ENCODE results near the gene SYNDIG1.

DNA sequence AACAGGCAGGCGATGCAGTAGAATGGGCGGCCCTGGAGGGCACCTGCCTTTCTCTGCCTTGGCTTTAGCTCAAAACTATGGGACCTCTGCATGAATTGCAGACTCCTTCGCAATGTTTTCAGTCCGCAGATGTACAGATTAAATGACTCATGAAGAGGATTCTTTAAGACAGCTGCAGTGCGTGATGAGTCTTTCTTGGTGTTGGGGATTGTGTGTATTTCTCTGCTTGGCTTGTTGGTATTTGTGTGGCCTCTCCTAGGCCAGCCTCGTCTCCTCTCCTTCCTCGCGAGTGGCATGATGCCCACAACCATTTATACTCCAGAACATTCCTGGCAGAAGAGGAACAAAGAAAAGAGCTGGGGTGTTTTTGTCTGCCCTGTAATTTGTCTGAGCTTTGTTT, 110.6 kb downstream of the SYNDIG1 start:
- TF ChIP-seq, protein P1, sequence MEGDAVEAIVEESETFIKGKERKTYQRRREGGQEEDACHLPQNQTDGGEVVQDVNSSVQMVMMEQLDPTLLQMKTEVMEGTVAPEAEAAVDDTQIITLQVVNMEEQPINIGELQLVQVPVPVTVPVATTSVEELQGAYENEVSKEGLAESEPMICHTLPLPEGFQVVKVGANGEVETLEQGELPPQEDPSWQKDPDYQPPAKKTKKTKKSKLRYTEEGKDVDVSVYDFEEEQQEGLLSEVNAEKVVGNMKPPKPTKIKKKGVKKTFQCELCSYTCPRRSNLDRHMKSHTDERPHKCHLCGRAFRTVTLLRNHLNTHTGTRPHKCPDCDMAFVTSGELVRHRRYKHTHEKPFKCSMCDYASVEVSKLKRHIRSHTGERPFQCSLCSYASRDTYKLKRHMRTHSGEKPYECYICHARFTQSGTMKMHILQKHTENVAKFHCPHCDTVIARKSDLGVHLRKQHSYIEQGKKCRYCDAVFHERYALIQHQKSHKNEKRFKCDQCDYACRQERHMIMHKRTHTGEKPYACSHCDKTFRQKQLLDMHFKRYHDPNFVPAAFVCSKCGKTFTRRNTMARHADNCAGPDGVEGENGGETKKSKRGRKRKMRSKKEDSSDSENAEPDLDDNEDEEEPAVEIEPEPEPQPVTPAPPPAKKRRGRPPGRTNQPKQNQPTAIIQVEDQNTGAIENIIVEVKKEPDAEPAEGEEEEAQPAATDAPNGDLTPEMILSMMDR (IDR thresholded peaks at IDR 0.05): no peak
- TF ChIP-seq CBX2 (IDR thresholded peaks at IDR 0.05; ENCODE audit: borderline replicate concordance, low read depth): no peak
- TF ChIP-seq, protein P2, sequence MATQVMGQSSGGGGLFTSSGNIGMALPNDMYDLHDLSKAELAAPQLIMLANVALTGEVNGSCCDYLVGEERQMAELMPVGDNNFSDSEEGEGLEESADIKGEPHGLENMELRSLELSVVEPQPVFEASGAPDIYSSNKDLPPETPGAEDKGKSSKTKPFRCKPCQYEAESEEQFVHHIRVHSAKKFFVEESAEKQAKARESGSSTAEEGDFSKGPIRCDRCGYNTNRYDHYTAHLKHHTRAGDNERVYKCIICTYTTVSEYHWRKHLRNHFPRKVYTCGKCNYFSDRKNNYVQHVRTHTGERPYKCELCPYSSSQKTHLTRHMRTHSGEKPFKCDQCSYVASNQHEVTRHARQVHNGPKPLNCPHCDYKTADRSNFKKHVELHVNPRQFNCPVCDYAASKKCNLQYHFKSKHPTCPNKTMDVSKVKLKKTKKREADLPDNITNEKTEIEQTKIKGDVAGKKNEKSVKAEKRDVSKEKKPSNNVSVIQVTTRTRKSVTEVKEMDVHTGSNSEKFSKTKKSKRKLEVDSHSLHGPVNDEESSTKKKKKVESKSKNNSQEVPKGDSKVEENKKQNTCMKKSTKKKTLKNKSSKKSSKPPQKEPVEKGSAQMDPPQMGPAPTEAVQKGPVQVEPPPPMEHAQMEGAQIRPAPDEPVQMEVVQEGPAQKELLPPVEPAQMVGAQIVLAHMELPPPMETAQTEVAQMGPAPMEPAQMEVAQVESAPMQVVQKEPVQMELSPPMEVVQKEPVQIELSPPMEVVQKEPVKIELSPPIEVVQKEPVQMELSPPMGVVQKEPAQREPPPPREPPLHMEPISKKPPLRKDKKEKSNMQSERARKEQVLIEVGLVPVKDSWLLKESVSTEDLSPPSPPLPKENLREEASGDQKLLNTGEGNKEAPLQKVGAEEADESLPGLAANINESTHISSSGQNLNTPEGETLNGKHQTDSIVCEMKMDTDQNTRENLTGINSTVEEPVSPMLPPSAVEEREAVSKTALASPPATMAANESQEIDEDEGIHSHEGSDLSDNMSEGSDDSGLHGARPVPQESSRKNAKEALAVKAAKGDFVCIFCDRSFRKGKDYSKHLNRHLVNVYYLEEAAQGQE (IDR thresholded peaks at IDR 0.05): no peak
